ENCODE data around the gene EFS.

DNA sequence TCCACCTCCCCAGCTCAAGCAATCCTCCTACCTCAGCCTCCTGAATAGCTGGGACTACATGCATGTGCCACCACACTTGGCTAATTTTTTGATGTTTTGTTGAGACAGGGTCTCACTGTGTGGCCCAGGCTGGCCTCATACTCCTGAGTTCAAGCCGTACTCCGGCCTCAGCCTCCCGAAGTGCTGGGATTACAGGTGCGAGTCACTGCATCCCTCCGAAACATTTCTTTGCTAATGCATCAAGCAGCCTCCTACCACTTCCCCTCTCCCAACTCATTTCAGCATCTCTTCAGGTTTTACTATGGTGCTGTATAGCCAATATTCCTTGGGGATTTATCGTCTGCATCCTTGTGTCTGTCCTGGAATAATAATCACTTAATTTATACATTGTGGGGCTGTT, 10.0 kb downstream of the EFS start:
- TF ChIP-seq POLR2A (IDR thresholded peaks at IDR 0.05; ENCODE audit: low read length), result no peak
- TF ChIP-seq GATA1 (IDR thresholded peaks at IDR 0.05; ENCODE audit: low read depth, low read length), result no peak
